Stimulated activated effector memory CD8-positive, alpha-beta T cell treated with anti-CD3 and anti-CD28 coated beads, Interleukin-12 subunit alpha, Interleukin-12 subunit beta, amount 100 ng/mL, for 72 hours (primary cell): Measurements from ENCODE around the gene CBFA2T3.
A peak's percentile ranks its signal among the peaks of the same experiment; 100 is the strongest.
"Not testable (repeated sequence)": the region's sequence is repeated elsewhere in the genome, so short reads cannot be mapped to it uniquely, and the experiment has no call there.

ENCODE experiments used
- ATAC-seq: fragments of 150-1000 bp; cut with Tn5 transposase; 2 replicates; pipeline ENCODE4 v1.10.0; 2021
- DNase-seq, 2 donors: peaks; one replicate each; pipeline ENCODE4 v3.0.0; 2021 to 2022; ENCODE audit warnings: low spot score in 2 of 2
- H3K27ac Mint-ChIP-seq: one replicate; pipeline ENCODE4 v1.8.0; 2022; ENCODE audit warnings: mild to moderate bottlenecking, mixed read lengths
- H3K36me3 Mint-ChIP-seq: one replicate; pipeline ENCODE4 v1.8.0; 2022; ENCODE audit warnings: mild to moderate bottlenecking, mixed read lengths
- H3K4me1 Mint-ChIP-seq: one replicate; pipeline ENCODE4 v1.8.0; 2022; ENCODE audit warnings: mixed read lengths
- H3K4me3 Mint-ChIP-seq: one replicate; pipeline ENCODE4 v1.8.0; 2022; ENCODE audit warnings: mild to moderate bottlenecking, mixed read lengths
- H3K9me3 Mint-ChIP-seq: one replicate; pipeline ENCODE4 v1.8.0; 2022; ENCODE audit warnings: mixed read lengths

The CBFA2T3 gene

DNA sequence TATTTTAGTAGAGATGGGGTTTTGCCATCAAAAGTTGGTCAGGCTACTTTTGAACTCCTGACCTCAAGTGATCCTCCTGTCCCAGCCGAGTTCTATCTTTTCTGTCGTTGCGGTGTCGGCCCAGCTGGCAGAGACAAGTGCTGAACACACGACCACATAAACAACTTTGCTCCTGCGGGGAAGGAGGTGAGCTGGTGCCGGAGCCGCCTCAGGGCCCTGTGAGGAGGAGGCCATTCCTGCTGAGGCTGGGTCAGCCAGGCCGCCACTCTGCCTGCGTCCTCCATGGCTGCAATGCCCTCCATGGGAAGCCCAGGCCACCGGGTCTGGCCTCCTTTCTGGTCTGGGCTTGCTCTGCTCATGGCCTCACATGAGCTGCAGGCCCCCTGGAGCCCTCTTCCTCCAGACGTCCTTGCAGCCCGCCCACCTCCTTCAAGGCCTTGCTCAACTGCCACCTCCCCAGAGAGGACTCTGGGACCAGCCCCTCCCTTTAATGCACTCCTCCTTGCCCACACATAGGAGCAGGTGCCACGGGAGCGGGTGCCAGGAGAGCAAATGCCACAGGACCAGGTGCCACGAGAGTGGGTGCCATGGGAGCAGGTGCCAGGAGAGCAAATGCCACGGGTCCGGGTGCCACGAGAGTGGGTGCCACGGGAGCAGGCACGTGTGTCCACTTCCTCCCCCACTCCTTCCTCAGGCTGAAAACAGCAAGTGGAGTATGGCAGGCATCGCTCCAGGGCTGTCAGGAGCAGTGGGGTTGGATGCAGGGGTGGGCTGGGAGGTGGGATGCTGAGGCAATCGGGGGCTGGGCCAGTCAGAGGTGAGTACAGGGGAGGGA, 28.4 kb upstream of the CBFA2T3 start:
- Mint-ChIP-seq H3K4me3 (no peak overlapping the region), H3K9me3 (peaks cover 3% of the 10 kb centered on the region), H3K27ac (no peak overlapping the region), H3K4me1 (peaks cover 25% of the 10 kb centered on the region), H3K36me3 (no peaks in the 10 kb centered on the region)
- ATAC-seq (peak; percentile 7), DNase-seq (no peak)

DNA sequence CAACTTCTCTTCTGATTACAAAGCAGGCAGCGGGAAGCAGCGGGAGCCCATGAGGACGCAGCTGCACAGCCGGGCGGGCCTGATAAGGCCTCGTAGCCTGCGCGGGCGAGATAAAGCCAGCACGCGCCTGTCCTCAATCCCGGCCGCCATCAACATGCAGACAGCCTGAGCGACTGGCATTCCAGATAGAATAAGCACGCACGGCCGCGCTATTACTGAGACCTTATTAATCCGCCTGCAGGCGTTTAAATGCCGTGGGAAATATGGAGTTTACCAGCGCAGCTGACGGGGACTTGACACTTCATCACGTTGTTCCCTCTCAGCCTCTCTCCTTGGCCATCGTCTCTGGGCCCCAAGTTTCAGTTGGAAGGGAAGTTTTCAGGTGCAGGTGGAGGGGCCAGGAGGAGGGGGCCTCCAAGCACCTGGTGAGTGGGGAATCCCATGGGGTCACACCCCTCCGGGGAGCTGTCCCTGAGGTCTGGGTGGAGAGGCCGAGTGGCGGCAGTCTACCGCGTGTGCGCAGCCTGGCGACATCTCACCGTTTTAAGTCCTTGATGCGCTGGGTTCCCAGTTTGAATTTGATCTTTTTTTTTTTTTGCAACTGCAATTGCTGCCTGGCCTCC, 27.3 kb upstream of the CBFA2T3 start:
- ATAC-seq = peak; percentile 31
- Mint-ChIP-seq H3K4me1 (peaks cover 24% of the 10 kb centered on the region), H3K36me3 (no peaks in the 10 kb centered on the region), H3K27ac (no peak overlapping the region), H3K9me3 (peaks cover 4% of the 10 kb centered on the region), H3K4me3 (no peak overlapping the region)
- no peak for DNase-seq

DNA sequence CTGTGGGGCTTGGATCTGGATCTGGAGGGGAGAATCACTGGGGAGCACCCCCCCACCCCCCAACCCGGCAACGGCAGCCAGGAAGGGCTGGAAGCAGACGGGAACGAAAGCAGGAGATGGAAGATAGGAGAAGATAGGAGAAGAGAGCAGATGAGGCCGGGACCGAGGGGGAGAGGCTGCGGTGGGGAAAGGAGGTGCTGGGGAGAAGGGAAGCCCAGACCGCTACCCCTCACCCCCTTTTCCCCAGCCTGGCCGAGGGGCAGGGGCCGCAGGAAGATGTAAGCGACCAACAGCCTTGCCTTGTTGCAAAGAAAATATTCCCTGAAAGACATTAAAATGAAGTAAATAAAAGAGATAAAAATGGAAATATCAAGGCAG, 26.8 kb upstream of the CBFA2T3 start:
- peaks cover 9% of the 10 kb centered on the region for H3K9me3 Mint-ChIP-seq
- no peak overlapping the region for H3K27ac Mint-ChIP-seq
- H3K36me3 Mint-ChIP-seq = no peaks in the 10 kb centered on the region
- H3K4me1 Mint-ChIP-seq = peaks cover 26% of the 10 kb centered on the region
- ATAC-seq = no peak
- no peak for DNase-seq
- no peak overlapping the region for H3K4me3 Mint-ChIP-seq

DNA sequence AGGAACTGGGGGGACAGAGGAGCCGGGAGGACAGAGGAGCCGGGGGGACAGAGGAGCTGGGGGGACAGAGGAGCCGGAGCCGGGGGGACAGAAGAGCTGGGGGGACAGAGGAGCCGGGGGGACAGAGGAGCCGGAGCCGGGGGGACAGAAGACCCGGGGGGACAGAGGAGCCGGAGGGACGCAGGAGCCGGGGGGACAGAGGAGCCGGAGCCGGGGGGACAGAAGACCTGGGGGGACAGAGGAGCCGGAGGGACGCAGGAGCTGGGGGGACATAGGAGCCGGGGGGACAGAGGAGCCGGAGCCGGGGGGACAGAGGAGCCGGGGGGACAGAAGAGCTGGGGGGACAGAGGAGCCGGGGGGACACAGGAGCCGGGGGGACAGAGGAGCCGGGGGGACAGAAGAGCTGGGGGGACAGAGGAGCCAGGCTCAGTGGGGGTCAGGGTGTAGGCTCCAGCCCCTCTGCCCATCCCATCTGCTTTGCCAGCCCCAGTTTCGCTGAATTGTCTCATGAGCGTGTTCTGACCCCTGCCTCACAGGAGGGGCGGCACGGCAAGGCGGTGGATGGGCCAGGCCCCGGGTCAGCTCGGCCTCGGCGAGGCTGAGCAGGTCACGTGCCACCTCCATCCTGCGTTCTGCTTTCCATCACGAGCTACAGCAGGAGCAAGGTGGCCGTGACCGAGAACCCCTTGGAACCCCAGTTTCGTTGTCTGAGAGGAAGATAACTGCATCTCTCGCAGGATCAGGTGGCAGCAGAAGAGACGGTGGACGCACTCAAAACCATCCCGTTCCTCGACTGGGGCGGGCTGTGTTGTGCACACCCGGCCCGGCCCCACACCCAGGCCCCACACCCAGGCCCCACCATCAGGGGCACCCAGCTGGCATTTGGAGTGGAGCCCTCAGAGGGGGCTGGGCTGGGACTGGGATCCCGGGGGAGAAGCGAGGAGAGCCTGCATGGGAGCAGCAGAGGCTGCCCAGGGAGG, 26.1 kb upstream of the CBFA2T3 start:
- H3K4me1 Mint-ChIP-seq = peaks cover 27% of the 10 kb centered on the region
- no peak for ATAC-seq
- H3K27ac Mint-ChIP-seq = no peak overlapping the region

DNA sequence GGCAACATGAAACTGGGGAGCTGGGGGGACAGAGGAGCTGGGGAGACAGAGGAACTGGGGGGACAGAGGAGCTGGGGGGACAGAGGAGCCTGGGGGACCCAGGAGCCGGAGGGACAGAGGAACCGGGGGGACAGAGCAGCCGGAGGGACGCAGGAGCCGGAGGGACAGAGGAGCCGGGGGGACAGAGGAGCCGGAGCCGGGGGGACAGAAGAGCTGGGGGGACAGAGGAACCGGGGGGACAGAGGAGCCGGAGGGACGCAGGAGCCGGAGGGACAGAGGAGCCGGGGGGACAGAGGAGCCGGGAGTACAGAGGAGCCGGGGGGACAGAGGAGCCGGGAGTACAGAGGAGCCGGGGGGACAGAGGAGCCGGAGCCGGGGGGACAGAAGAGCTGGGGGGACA, 25.1 kb upstream of the CBFA2T3 start:
- not testable (repeated sequence) for ATAC-seq, H3K4me3 Mint-ChIP-seq, DNase-seq, H3K27ac Mint-ChIP-seq, H3K36me3 Mint-ChIP-seq
- peaks cover 13% of the 10 kb centered on the region for H3K9me3 Mint-ChIP-seq
- peaks cover 27% of the 10 kb centered on the region for H3K4me1 Mint-ChIP-seq

More for the DNA sequence above, 26.1 kb upstream of the CBFA2T3 start:
- no peak overlapping the region for H3K4me3 Mint-ChIP-seq
- peaks cover 9% of the 10 kb centered on the region for H3K9me3 Mint-ChIP-seq
- no peak for DNase-seq
- H3K36me3 Mint-ChIP-seq = no peaks in the 10 kb centered on the region

DNA sequence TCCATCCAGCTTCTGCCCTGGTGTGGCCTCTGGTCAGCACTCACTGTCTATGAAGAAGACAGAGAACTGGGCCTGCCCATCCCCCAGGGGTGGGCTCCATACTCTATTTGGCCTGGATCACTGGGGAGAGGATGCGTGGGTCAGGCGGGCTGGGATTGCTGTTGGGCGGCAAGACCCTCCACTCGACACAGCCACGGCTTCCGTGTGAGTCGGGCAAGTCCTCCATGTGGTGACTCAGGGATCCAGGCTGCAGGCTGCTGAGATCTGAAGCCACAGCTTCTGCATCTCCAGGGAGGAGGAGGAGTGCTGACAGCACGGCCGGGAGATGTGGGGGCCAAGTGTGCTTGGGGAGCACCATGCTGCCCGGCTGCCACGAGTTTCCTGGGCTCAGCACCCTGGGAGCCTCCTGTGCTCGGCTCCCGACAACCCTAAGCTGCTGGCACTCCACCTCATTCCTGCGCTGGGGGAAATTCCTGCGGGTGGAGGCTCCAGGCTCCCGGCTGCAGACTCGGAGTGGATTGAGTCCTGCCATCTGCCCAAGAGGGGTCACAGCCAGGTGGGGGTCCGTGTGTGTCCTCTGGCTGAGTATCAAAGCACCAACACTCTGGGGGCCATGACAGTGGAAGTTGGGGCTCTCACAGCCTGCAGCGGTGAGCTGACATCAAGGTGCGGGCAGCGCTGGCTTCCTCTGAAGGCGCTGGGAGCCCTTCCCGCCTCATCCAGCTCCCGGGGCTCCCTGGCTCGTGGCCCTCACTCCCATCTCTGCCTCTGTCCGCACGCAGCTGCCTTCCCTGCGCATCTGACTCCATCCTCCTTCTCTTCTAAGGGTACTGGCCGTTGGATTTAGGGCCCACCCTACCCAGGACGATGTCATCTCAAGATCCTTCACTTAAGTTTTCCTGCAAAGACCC, 24.4 kb upstream of the CBFA2T3 start:
- Mint-ChIP-seq H3K27ac (no peak overlapping the region), H3K36me3 (no peaks in the 10 kb centered on the region), H3K4me3 (no peak overlapping the region), H3K9me3 (peaks cover 13% of the 10 kb centered on the region), H3K4me1 (peaks cover 27% of the 10 kb centered on the region)
- ATAC-seq (no peak), DNase-seq (no peak)

DNA sequence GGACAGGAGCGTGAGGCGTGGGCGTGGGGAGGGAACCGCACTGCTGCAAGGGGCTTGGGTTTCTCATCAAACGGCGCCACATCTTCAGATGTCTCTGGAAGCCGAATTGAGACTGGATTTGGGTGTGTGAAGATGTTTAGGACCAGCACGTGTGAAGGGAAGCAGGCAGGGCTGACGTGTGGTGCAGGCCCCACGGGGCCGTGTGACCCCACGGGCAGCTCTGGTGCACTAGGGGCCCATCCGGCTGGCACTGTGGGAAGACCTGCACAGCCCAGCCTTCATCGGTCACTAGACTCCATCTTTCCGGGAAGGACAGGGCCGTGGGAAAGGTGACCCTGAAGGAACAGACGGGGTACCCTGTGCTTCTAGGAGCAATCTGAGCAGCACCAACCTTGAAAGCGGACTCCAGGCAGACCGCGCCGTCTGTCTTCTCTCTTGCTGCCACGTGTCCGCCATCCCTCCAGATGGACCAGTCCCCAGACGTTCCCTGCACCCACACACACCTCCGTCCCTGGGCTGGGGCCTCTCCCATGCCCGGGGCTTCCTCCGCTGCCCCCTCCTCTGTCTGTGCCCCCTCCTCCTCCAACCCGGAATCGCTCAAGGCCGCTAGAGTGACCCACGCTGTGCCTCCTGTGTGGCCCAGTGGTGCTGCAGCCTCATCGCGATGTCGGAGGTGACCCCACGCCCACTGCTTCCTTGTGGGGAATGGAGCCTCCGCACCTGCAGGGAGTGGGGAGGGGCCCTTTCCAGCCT, 23.4 kb upstream of the CBFA2T3 start:
- Mint-ChIP-seq H3K4me3 (no peak overlapping the region), H3K27ac (no peak overlapping the region)
- no peak for ATAC-seq

DNA sequence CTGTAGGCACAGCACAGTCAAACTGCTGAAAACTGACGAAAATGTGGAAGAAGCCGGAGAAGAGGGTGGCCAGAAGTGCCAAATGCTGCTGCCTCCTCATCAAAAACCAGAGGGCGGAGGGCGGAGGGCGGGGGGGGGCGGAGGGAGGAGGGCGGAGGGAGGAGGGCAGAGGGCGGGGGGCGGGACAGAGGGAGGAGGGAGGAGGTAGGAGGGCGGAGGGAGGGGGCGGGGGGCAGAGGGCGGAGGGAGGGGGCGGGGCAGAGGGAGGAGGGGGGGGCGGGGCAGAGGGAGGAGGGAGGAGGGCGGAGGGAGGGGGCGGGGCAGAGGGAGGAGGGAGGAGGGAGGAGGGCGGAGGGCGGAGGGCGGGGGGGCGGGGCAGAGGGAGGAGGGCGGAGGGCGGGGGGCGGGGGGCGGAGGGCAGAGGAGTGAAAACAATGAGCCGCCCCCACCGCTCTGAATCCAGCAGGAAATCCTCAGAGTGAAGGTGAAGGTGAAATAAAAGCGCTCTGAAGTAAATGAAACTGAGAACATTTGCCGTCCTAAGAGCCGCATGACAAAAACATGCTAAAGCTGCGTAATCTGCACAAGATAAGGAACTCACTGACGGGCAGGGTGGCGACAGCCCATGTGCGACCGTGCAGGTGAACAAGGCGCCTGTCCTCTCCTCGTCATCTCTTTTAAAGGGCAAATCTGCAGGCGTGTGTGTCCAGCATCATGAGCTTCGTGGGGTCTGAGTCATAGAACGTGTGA, 22.6 kb upstream of the CBFA2T3 start:
- Mint-ChIP-seq H3K36me3 (no peaks in the 10 kb centered on the region), H3K4me1 (peaks cover 24% of the 10 kb centered on the region), H3K9me3 (peaks cover 13% of the 10 kb centered on the region), H3K4me3 (no peak overlapping the region), H3K27ac (no peak overlapping the region)
- DNase-seq (no peak), ATAC-seq (peak; percentile 73)

More for the DNA sequence above, 23.4 kb upstream of the CBFA2T3 start:
- DNase-seq = no peak
- H3K36me3 Mint-ChIP-seq = no peaks in the 10 kb centered on the region
- peaks cover 13% of the 10 kb centered on the region for H3K9me3 Mint-ChIP-seq
- H3K4me1 Mint-ChIP-seq = peaks cover 27% of the 10 kb centered on the region

DNA sequence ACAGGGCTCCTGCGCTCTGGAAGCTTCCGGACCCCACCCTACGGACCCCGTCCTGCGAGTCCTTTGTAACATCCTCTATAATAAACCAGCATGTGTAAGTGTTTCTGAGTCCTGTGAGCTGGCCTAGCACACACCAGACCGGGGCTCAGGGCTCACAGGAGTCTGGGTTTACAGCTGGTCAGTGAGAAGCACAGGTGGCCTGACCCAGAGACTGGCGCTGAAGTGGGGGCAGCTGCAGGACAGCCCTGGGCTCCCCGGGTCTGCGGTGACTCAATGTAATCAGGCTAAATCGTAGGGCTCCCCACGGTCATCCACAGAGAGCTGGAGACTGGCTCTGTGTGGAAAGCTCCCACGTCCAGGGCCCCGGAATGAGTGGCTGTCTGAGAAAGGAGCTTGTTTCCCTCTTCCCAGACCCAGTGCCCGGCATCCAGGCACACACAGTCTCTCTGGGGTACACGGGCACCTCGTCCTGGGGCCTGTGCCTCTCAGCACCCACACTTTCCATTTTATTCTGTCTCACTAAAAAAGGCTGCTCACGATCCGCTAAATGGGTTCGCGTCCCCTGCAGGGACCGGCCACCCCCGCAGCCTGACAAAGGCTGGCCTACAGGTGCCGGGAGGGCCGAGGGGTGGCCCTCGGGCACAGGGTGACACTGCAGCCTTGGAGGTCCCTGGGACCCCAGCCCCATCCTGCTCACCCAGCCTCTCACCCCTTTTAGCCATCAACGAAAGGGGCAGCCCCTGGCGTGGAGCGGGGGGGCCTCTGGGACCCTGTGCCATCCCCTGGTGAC, 18.9 kb upstream of the CBFA2T3 start:
- no peaks in the 10 kb centered on the region for H3K36me3 Mint-ChIP-seq
- peaks cover 13% of the 10 kb centered on the region for H3K9me3 Mint-ChIP-seq
- H3K27ac Mint-ChIP-seq = no peak overlapping the region
- DNase-seq = no peak
- no peak overlapping the region for H3K4me3 Mint-ChIP-seq
- peaks cover 13% of the 10 kb centered on the region for H3K4me1 Mint-ChIP-seq
- no peak for ATAC-seq

DNA sequence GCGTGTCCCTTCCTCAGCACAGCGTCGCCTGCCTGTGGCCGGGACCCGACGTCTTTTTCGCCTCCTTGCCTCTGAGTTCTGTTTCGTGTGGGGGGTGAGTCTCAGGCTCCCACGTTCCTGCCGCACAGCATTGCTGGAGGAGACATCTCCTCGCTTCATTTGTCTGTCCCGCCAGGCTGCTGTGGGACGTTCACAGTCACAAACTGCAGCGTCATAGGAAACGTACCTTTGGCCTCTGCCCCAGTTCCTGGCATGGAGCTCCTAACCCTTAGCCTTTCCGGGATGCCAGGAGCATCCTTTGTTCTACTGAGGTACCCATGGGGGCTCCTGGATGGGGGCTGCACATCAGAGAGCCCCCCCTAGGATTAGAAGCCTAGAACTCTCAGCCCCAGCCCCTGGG, 18.2 kb upstream of the CBFA2T3 start:
- Mint-ChIP-seq H3K27ac (peak overlapping the region; percentile 43), H3K4me3 (no peak overlapping the region), H3K9me3 (peaks cover 13% of the 10 kb centered on the region), H3K4me1 (peaks cover 12% of the 10 kb centered on the region), H3K36me3 (no peaks in the 10 kb centered on the region)
- ATAC-seq (no peak), DNase-seq (no peak)

DNA sequence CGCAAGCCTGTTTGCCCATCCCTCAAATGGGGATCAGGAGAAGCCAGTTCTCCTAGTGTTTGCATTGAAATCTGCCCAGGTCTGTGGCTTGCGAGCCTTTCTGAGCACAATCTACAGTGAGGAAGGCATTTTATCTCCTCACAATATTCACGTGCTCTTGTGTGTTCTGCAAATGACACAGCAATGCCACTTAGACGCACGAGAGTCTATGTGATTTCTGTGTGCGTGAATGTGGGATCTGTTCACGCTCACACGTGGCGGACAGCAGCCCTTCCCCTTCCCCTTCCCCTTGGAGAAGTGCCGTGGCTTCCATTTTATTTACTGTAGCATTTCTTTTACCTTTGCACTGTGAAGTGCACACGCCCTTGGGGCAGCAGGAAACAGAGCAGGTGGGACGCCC, 17.7 kb upstream of the CBFA2T3 start:
- Mint-ChIP-seq H3K9me3 (peaks cover 10% of the 10 kb centered on the region), H3K4me1 (peaks cover 7% of the 10 kb centered on the region), H3K27ac (peak overlapping the region; percentile 43), H3K4me3 (no peak overlapping the region), H3K36me3 (no peaks in the 10 kb centered on the region)
- DNase-seq (no peak), ATAC-seq (no peak)

DNA sequence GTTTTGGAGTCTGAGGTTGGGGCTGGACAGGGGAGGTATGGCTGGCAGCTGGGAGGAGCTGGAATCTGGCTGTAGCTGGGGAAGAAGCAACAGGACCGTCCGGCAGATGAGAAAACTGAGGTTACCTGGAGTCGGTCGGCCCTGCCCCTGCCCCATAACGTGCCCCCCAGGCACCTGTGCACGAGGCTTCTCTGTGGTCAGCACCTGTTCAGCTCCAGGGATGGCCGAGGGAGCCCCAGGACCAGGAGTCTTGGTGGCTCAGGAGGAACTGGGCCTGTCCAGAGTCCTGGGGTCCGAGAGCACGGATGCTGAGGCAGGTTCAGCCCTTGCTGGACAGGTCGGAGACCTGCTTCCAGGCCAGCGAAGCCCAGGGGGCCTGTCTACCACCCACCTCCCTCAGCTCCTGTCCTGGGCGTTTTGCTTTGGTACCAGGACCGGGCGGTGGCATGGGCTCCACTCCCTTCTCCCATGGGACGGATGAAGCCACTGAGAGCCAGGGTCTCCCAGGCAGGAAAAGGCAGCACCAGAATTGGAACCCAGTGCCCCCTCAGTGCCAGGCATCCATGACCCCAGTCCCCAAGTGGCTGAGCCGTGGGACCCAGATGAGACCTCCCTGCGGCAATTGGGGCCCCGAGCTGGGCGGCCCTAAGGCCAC, 17.1 kb upstream of the CBFA2T3 start:
- Mint-ChIP-seq H3K4me1 (peaks cover 4% of the 10 kb centered on the region), H3K9me3 (peaks cover 6% of the 10 kb centered on the region), H3K27ac (no peak overlapping the region), H3K36me3 (no peaks in the 10 kb centered on the region), H3K4me3 (no peak overlapping the region)
- ATAC-seq = no peak
- DNase-seq = no peak
